ENCODE results near the gene CCDC136.

Gene CCDC136

GRCh38 chr7:128833946-128834325 is 42.2 kb downstream of the CCDC136 start:
- no peak overlapping the region for H3K27ac ChIP-seq
- TF ChIP-seq ZFX (IDR thresholded peaks at IDR 0.05) = no peak
- TF ChIP-seq CTCF (conservative IDR thresholded peaks at IDR 0.05) = no peak

DNA sequence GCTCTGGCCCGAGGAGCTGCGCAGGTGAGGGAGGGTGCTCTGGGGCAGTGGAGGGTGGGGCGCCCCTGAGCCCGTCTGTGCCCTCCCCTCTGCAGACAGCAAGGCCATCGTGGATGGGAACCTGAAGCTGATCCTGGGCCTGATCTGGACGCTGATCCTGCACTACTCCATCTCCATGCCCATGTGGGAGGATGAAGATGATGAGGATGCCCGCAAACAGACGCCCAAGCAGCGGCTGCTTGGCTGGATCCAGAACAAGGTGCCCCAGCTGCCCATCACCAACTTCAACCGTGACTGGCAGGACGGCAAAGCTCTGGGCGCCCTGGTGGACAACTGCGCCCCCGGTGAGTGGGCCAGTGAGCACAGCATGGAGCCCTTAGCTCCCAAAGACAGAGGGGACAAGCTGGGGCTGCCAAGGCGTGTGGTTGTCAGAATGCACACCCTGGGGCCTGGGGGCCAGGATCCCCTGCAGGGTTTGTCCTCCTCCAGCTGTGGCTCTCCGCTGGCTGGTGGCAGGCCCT is 43.5 kb downstream of the CCDC136 start:
- TF ChIP-seq ZFX (IDR thresholded peaks at IDR 0.05) (no peak), CTCF (conservative IDR thresholded peaks at IDR 0.05) (no peak)
- H3K27ac ChIP-seq = no peak overlapping the region

DNA sequence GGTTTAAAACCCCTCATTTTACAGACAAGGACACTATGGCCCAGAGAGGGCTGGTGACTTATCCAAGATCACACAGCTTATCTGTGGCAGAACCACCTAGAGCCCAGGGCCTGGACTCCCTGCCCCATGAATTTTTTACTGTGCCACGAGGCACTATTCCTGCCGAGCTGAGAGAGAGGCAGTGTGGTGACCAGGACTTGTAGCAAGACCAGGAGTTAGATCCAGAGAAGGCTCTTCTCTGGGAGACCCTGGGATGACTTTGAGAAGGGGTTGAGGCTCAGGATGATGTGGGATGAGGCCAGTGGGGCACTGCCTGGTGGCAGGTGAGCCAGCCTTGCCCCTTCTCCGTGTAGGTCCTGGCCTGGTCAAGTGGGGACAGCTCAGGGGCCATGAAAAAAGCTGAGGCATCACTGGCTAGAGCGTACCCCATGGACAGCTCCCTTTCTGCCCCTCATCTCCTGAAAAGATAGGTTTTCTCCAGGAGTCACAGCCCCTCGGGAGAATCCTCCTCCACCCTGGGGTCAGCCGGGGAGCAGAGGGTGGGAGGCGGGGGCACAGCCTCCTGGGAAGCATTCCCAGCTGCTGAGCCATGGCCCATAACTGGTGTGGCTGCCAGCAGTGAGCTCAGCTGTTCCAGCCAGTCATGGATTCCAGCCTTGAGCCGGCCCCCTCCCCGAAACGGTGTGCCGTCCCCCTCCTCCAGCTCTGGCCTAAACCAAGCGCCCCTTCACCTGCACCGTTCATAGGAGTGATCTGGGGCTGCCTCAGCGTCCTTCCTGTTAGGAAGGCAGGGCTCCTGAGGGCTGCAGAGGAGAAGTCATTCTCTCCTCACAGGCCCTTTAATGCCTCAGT is 44.2 kb downstream of the CCDC136 start:
- TF ChIP-seq CTCF (conservative IDR thresholded peaks at IDR 0.05) = no peak
- TF ChIP-seq ZFX (IDR thresholded peaks at IDR 0.05) = no peak
- no peak overlapping the region for H3K27ac ChIP-seq

DNA sequence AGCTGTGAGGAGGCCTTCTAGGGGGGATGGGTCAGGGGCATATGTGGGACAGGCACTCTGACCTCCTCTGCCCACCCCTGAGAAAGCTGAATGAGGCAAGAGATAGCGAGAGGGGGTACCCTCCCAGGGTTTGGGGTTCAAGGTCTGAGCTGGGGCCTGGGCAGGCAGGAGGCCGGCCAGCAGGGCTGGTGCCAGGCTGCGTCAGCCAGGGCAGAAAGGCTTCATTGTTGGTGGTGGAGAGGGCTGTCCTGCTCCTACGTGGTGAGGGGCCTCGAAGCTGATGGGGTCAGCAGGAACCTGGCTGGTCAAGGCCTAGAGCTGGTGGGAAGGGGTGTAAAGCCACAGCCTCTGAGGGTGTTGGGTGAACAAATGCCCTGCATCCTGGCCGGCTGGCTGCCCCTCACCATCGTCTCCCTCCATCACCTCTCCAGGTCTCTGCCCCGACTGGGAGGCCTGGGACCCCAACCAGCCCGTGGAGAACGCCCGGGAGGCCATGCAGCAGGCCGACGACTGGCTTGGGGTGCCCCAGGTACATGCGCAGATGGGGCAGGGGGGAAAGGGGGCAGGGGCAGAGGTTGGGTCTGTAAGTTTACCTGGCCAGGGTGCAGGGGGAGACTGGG is 45.1 kb downstream of the CCDC136 start:
- TF ChIP-seq ZFX (IDR thresholded peaks at IDR 0.05) (no peak), CTCF (conservative IDR thresholded peaks at IDR 0.05) (no peak)
- no peak overlapping the region for H3K27ac ChIP-seq

DNA sequence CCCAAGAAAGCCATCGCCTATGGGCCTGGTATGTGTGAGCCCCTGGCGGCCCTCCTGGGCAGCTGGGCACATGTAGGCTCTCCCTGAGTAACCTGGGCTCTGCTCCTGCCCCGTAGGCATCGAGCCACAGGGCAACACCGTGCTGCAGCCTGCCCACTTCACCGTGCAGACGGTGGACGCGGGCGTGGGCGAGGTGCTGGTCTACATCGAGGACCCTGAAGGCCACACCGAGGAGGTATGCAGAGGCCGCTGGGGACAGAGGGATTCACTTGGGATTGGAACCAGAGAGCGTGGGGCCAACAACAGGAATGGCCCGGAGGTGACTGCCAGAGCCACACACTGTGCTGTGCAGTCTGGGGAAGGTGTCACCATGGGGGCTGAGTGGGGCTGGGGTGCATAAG is 45.8 kb downstream of the CCDC136 start:
- TF ChIP-seq CTCF (conservative IDR thresholded peaks at IDR 0.05) (no peak), ZFX (IDR thresholded peaks at IDR 0.05) (no peak)
- H3K27ac ChIP-seq = no peak overlapping the region

- H3K27ac ChIP-seq = no peak overlapping the region
Observed at GRCh38 chr7:128838109-128838779, 46.5 kb downstream of the CCDC136 start.

More at GRCh38 chr7:128838109-128838779, 46.5 kb downstream of the CCDC136 start:
- TF ChIP-seq ZFX (IDR thresholded peaks at IDR 0.05) (no peak), CTCF (conservative IDR thresholded peaks at IDR 0.05) (no peak)
